ENCODE data around the gene NRXN2.
"Not testable (repeated sequence)": the region's sequence is repeated elsewhere in the genome, so short reads cannot be mapped to it uniquely, and the experiment has no call there.

Gene NRXN2

GRCh38 chr11:64721359-64721699, 1.7 kb downstream of the NRXN2 start:
- no peak for DNase-seq (ENCODE audit: low read depth in 2 of 2)

GRCh38 chr11:64720640-64721358, 2.2 kb downstream of the NRXN2 start:
- DNase-seq (ENCODE audit: low read depth in 2 of 2) = no peak

DNA sequence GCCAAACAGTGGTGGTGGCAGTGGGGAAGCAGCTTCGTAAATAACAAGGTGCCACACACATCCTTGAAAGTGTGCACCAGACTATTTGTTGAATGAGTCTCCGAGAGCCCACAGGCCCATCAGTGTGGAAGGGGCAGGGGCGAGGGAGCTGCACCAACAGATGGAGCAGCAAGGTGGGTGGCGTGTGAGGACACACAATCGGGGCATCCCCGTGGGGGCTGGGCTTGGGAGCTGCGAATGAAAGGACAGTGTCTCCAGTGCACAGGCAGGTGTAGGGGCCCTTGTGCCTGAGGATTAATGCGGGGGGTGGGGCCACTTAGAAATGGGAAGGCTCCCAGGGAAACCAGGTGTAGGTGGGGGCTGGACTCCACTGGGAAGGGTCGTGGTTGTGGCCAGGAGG, 2.8 kb downstream of the NRXN2 start:
- no peak for DNase-seq (ENCODE audit: low read depth in 2 of 2)

DNA sequence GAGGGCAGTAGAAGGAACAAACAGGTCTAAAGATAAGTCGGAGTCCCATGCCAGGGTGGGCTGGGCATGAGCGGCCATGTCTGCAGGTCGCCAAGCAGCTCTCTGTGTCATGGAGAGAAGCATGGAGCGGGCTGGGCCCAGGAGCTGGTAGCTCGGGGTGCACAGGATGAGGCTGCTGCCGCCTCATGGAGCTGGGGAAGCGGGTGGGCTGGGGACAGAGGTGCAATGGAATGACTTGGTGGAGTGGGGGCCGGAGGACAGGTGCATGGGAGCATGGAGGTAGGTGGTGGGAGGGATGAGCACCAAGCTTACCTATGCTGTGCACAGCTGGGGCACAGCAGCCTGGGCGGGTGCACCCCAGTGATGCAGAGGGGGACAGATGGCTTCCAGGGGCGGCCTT, 3.6 kb downstream of the NRXN2 start:
- DNase-seq (ENCODE audit: low read depth in 2 of 2) = no peak

GRCh38 chr11:64718780-64719124, 4.2 kb downstream of the NRXN2 start:
- DNase-seq (ENCODE audit: low read depth in 2 of 2) = no peak

- no peak for DNase-seq (ENCODE audit: low read depth in 2 of 2)
Observed at GRCh38 chr11:64718084-64718779, 4.8 kb downstream of the NRXN2 start.

GRCh38 chr11:64717268-64717578, 5.8 kb downstream of the NRXN2 start:
- DNase-seq (ENCODE audit: low read depth in 2 of 2) = no peak

GRCh38 chr11:64716473-64717267, 6.3 kb downstream of the NRXN2 start:
- DNase-seq (ENCODE audit: low read depth in 2 of 2) = no peak

GRCh38 chr11:64715756-64716472, 7.1 kb downstream of the NRXN2 start:
- no peak for DNase-seq (ENCODE audit: low read depth in 2 of 2)

DNA sequence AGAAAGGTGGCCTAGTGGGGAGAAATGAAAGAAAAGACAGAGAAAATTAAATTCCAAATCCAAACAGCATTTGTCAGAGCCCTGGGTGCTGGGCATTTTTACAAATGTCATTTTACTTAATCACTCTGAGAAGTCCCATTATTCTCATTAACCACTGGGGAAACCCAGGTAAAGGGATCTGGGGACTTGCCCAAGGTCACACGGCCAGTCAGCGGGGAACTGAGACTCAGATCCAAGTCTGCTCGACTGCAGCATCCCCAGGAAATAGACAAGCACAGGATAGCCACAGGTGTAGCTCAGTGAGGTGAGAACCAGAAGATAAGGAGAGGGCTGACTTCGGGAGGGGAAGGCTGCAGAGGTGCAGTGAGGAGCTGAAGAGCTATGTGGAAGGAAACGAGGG, 7.9 kb downstream of the NRXN2 start:
- DNase-seq (ENCODE audit: low read depth in 2 of 2) = no peak

DNA sequence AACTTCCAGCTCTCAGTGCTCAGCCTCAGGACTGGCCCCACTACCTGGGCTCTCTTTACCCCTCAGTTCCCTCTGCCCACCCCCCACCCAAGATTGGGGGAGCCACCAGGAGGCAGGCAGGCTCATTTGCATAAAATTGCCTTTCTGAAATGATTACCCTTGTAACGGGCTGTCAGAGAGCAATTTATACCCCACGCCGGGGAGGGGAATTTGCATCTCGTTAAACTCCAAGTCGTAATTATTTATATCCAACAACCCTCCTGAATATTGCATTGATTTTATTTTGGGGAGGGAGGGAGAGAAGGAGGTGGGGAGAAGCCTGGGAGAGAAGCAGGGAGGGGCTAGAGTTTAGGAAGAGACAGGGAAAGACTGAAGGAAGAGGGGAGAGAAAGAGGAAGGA, 8.3 kb downstream of the NRXN2 start:
- DNase-seq (ENCODE audit: low read depth in 2 of 2) = no peak

- no peak for DNase-seq (ENCODE audit: low read depth in 2 of 2)
Observed at GRCh38 chr11:64713781-64714363, 9.1 kb downstream of the NRXN2 start.

DNA sequence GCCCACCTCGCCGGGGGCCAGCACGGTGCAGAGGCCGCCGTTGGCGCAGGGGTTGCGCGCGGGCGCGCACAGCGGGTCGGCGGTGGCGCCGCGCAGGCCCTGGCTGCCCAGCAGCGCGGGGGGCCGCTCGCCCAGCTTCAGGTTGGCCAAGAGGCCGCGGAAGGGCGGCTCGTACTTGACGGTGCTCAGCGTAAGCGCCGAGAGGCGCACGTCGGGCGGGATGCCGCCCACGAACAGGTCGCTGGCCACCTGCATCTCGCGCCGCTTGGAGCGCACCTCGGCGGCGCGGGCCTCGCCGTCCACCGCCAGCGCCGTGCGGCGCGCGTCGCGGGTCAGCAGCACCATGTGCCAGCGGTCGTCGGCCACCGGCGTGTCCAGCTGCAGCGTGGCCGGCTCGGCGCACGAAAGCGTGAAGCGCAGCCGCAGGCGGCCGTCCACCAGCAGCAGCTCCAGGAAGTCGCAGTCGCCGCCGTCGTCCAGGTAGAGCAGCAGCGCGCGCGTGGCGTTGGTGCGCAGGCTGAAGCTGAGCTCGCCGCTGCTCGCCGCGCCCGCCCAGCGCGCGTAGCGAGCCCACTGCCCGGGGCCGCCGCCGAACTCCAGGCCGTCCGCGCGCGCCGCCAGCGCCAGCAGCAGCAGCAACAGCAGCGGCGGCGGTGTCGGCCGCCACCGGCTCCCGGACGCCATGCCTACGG, 9.8 kb downstream of the NRXN2 start:
- no peak for DNase-seq (ENCODE audit: low read depth in 2 of 2)

GRCh38 chr11:64712430-64713015, 10.5 kb downstream of the NRXN2 start:
- no peak for DNase-seq (ENCODE audit: low read depth in 2 of 2)

- no peak for DNase-seq (ENCODE audit: low read depth in 2 of 2)
Observed at GRCh38 chr11:64711956-64712362, 11.0 kb downstream of the NRXN2 start.

GRCh38 chr11:64711138-64711955, 11.7 kb downstream of the NRXN2 start:
- DNase-seq (ENCODE audit: low read depth in 2 of 2) = no peak

GRCh38 chr11:64710418-64711137, 12.4 kb downstream of the NRXN2 start:
- no peak for DNase-seq (ENCODE audit: low read depth in 2 of 2)

GRCh38 chr11:64705501-64705900, 17.5 kb downstream of the NRXN2 start:
- DNase-seq (ENCODE audit: low read depth in 2 of 2) = no peak

GRCh38 chr11:64703048-64703447, 19.9 kb downstream of the NRXN2 start:
- no peak for DNase-seq (ENCODE audit: low read depth in 2 of 2)

DNA sequence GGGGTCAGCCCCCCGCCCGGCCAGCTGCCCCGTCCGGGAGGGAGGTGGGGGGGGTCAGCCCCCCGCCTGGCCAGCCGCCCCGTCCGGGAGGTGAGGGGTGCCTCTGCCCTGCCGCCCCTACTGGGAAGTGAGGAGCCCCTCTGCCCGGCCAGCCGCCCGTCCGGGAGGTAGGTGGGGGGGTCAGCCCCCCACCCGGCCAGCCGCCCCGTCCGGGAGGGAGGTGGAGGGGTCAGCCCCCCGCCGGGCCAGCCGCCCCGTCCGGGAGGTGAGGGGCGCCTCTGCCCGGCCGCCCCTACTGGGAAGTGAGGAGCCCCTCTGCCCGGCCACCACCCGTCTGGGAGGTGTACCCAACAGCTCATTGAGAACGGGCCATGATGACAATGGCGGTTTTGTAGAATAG, 21.0 kb downstream of the NRXN2 start:
- DNase-seq (ENCODE audit: low read depth in 2 of 2) = not testable (repeated sequence)

All from stimulated activated CD8-positive, alpha-beta memory T cell treated with anti-CD3 and anti-CD28 coated beads, Interleukin-7, amount 100 ng/mL, for 4 hours (primary cell).